Dendritic cell treated with granulocyte-macrophage colony-stimulating factor and Interleukin-4, amounts not matched to agents 40 ng/mL and 50 ng/mL, for 4 days (primary cell): ENCODE measurements around the gene ADARB1.

Source experiments
- H3K27ac Mint-ChIP-seq: one replicate; pipeline ENCODE4 v1.8.0; 2022; ENCODE audit warnings: mild to moderate bottlenecking, mixed read lengths
- H3K27me3 Mint-ChIP-seq: one replicate; pipeline ENCODE4 v1.8.0; 2022; ENCODE audit warnings: mild to moderate bottlenecking, mixed read lengths
- H3K36me3 Mint-ChIP-seq: one replicate; pipeline ENCODE4 v1.8.0; 2022; ENCODE audit warnings: low read depth, mixed read lengths
- H3K4me1 Mint-ChIP-seq: one replicate; pipeline ENCODE4 v1.8.0; 2022; ENCODE audit warnings: low read depth, mixed read lengths
- H3K4me3 Mint-ChIP-seq: one replicate; pipeline ENCODE4 v1.8.0; 2022; ENCODE audit warnings: mild to moderate bottlenecking, moderate library complexity, mixed read lengths
- H3K9me3 Mint-ChIP-seq: one replicate; pipeline ENCODE4 v1.8.0; 2022; ENCODE audit warnings: mixed read lengths
- intact Hi-C: fragments of 100-400 bp; cut with micrococcal nuclease; formaldehyde crosslinking; loops from one replicate; pipeline ENCODE4 v1.15.0; 2022

ADARB1 gene

DNA sequence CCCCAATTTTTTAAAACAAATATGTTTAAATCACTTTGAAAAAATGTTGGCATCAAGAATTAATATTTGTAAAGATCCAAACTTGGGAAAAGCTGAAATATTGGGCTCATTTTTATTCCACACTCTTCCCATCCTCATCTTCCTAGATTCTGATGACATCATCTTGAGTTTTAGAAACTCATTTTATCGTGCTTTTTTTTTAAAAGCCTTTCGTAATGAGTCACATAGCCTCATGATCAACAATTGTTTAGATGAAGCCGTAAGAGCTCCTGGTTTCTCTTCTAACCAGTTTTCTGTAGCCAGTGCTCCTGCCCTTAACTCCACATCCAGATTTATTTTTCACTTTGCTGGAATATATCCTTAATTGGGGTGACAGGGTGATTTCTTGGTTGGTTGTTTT lies 134.7 kb downstream of the ADARB1 start:
- H3K27ac Mint-ChIP-seq: peak overlapping the region; percentile 77
- H3K4me1 Mint-ChIP-seq: peaks cover 34% of the 10 kb centered on the region
- H3K4me3 Mint-ChIP-seq: no peak overlapping the region
- H3K36me3 Mint-ChIP-seq: no peaks in the 10 kb centered on the region
- peaks cover 53% of the 10 kb centered on the region for H3K27me3 Mint-ChIP-seq
- no peaks in the 10 kb centered on the region for H3K9me3 Mint-ChIP-seq
- intact Hi-C loops: no loop called here

DNA sequence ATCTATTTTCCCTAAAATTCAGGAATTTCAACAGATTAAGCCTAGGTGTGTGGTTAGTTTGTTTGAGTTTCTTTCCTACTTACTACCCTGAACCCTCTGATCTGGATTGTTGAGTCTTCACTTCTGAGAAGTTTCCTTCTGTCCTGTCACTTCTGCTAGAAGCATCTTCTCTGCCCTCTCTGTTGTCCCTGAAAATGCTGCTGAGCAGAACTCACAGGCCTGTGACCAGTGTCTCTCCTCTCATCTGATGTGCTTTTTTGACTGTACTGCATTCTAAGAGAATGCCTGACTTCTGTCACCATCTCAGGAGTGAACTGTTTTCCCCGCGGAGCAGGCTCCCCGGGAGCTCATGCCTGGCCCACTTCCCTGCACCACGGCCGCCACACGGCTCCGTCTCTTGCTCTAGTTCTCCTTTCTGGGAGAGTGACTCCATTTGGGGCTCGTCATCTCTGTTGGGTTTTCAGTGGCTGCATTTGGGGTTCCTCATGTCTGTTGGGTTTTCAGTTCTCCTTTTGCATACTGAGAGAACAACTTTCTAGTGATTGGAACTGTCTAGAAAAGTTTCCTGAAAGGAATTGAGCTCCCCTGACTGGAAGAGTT lies 135.4 kb downstream of the ADARB1 start:
- Mint-ChIP-seq H3K36me3 (no peaks in the 10 kb centered on the region), H3K27me3 (peaks cover 53% of the 10 kb centered on the region)

DNA sequence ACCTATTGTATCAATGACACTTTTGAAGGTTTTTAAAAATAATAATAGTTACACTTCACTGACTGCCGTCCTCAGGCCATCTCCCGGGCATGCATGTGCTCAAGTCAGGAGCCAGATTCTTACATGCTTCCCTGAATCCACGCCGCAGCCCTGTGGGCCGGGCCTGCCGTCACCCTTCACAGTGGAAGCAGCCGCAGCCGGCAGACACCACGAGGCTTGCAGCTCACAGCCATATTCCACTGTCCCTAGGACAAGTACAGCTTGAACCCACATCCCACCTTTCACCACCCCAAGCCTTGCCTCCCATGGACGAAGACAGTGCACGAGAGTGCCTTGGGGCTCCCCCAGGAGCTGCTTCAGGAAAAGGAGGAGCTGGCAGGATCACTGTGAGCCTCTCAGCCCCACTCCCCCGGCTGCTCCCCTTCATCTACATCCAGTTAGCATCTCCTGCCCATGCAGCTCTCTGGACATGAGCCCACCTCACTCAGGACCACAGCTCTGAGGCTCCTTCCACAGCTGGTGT lies 136.1 kb downstream of the ADARB1 start:
- no peaks in the 10 kb centered on the region for H3K9me3 Mint-ChIP-seq
- H3K27ac Mint-ChIP-seq: peak overlapping the region; percentile 77
- H3K4me3 Mint-ChIP-seq: no peak overlapping the region
- intact Hi-C loops: loop anchor here (10.0 kb wide), 1 partner anchor 56 kb away; no protein-coding TSS in a partner anchor
- no peaks in the 10 kb centered on the region for H3K36me3 Mint-ChIP-seq
- peaks cover 50% of the 10 kb centered on the region for H3K27me3 Mint-ChIP-seq
- H3K4me1 Mint-ChIP-seq: peaks cover 34% of the 10 kb centered on the region

More for the DNA sequence above, 135.4 kb downstream of the ADARB1 start:
- Mint-ChIP-seq H3K4me3 (peak overlapping the region; percentile 52), H3K4me1 (peaks cover 34% of the 10 kb centered on the region), H3K27ac (peak overlapping the region; percentile 77), H3K9me3 (no peaks in the 10 kb centered on the region)
- intact Hi-C loops: loop anchor here (10.0 kb wide), 1 partner anchor 55 kb away; no protein-coding TSS in a partner anchor

DNA sequence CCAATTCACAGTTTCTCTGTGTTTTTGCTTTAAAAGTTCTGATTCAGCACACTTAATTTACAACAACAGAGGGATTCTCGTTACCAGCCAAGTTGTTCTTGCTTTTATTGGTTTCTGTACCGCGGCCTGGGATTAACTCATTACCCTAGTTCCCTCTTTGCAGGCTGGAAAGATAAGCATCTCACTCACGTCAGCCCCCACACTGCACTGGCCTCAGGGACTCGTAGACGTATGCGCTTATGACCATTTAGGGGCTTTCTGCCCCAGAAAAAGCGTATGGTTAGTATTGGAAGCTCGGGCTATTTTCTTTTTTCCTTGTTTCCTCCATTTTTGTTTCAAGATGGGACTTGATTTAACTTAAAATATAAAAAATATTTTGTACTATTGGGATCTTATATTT lies 137.3 kb downstream of the ADARB1 start:
- peaks cover 34% of the 10 kb centered on the region for H3K4me1 Mint-ChIP-seq
- H3K9me3 Mint-ChIP-seq: no peaks in the 10 kb centered on the region
- H3K27me3 Mint-ChIP-seq: peaks cover 49% of the 10 kb centered on the region
- no peak overlapping the region for H3K27ac Mint-ChIP-seq
- intact Hi-C loops: loop anchor here (10.0 kb wide), 1 partner anchor 57 kb away; no protein-coding TSS in a partner anchor
- no peak overlapping the region for H3K4me3 Mint-ChIP-seq
- no peaks in the 10 kb centered on the region for H3K36me3 Mint-ChIP-seq

DNA sequence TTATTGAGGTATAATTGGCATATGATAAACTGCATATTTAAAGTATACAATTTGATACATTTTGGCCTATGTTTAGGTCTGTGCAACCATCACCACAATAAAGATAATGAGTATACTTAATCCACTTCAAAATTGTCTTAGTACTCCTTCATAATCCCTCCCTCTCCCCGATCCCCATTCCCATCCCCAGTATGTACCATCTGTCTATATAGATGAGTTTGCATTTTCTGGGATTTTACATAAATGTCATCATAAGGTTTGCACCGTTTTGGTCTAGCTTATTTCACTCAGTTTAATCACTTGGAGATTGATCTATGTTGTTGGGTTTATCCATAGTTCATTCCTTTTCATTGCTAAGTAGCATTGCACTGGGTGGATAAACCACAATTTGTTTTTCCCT lies 139.0 kb downstream of the ADARB1 start:
- no peak overlapping the region for H3K27ac Mint-ChIP-seq
- no peaks in the 10 kb centered on the region for H3K36me3 Mint-ChIP-seq
- no peak overlapping the region for H3K4me3 Mint-ChIP-seq
- peaks cover 12% of the 10 kb centered on the region for H3K9me3 Mint-ChIP-seq
- H3K27me3 Mint-ChIP-seq: peaks cover 40% of the 10 kb centered on the region
- intact Hi-C loops: loop anchor here (10.0 kb wide), 1 partner anchor 59 kb away; no protein-coding TSS in a partner anchor
- peaks cover 28% of the 10 kb centered on the region for H3K4me1 Mint-ChIP-seq

DNA sequence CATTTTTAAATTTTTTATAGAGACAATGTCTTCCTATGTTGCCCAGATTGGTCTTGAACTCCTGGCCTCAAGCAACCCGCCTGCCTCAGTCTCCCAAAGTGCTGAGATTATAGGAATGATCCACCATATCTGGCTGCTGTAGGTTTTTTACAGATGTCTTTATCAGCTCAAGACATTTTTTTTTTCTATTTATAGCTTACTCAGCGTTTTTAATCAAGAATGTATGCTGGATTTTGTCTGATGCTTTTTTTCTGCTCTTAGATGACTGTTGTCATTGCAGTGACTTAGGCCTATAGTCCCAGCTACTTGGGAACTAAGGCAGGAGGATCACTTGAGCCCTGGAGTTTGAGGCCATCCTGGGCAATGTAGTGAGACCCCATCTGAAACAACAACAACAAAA lies 140.8 kb downstream of the ADARB1 start:
- Mint-ChIP-seq H3K9me3 (peaks cover 12% of the 10 kb centered on the region), H3K27ac (no peak overlapping the region), H3K4me3 (no peak overlapping the region), H3K4me1 (peaks cover 10% of the 10 kb centered on the region), H3K27me3 (peaks cover 32% of the 10 kb centered on the region), H3K36me3 (no peaks in the 10 kb centered on the region)
- intact Hi-C loops: loop anchor here (10.0 kb wide), 1 partner anchor 60 kb away; no protein-coding TSS in a partner anchor

DNA sequence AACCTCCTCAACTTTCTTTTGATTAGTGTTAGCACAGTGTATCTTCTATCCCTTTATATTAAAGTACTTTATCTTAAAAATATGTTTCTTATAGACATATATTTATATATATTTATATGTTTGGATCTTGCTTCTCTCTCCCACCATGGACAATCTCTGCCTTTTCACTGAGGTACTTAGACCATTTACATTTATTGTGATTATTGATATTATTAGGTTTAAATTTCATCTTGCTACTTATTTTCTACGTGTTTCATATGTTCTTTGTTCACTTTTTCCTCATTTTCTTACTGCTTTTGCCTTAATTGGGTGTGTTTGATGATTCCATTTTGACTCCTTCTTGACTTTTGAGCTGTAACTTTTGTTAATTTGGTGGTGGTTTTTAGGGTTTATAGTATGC lies 142.6 kb downstream of the ADARB1 start:
- H3K27ac Mint-ChIP-seq: no peak overlapping the region
- H3K27me3 Mint-ChIP-seq: peaks cover 28% of the 10 kb centered on the region
- intact Hi-C loops: loop anchor here (10.0 kb wide), 1 partner anchor 62 kb away; no protein-coding TSS in a partner anchor
- no peak overlapping the region for H3K4me3 Mint-ChIP-seq
- peaks cover 12% of the 10 kb centered on the region for H3K9me3 Mint-ChIP-seq
- no peaks in the 10 kb centered on the region for H3K4me1 Mint-ChIP-seq
- H3K36me3 Mint-ChIP-seq: no peaks in the 10 kb centered on the region

DNA sequence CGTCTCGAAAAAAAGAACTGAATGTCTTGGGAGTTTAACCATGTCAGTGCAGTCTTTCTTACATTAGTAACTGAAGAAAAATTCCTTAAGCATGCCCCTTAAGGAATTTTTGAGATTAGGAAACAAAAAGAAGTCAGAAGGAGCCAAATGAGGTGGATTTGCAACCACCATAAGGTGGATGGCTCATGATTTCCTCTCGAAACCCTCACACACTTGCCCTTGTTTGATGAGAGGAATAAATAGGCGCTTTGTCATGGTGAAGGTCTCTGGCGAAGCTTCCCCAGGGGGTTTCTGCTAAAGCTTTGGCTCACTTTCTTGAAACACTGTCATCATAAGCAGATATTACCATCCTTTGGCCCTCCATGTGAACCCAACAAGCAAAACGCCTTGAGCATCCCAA lies 145.1 kb downstream of the ADARB1 start:
- intact Hi-C loops: loop anchor here (10.0 kb wide), 1 partner anchor 65 kb away; no protein-coding TSS in a partner anchor
- Mint-ChIP-seq H3K27me3 (peaks cover 20% of the 10 kb centered on the region), H3K27ac (no peak overlapping the region), H3K9me3 (peaks cover 12% of the 10 kb centered on the region), H3K36me3 (no peaks in the 10 kb centered on the region), H3K4me3 (no peak overlapping the region), H3K4me1 (no peaks in the 10 kb centered on the region)

DNA sequence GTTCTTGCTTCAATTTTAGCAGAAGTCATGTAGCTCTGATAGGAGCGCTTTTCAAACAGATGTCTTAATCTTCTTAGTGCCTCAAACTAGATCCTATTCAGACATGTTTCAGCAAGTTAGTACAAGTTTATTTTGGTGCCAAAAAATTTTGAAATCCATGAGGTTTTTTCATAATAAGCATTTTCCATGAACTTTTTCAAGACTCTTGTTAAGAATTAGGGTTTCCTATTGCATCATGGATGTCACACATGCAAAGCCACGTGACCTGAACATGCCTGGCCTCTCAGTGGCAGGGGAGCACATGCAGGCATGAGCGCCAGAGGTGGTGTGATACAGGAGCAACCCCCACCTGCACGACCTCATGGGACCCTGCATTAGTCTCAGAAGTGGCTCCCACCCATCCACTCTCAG lies 145.7 kb downstream of the ADARB1 start:
- intact Hi-C loops: no loop called here
- H3K27me3 Mint-ChIP-seq: peaks cover 20% of the 10 kb centered on the region
- no peak overlapping the region for H3K27ac Mint-ChIP-seq
- H3K4me3 Mint-ChIP-seq: no peak overlapping the region
- H3K4me1 Mint-ChIP-seq: no peaks in the 10 kb centered on the region
- peaks cover 12% of the 10 kb centered on the region for H3K9me3 Mint-ChIP-seq
- no peaks in the 10 kb centered on the region for H3K36me3 Mint-ChIP-seq

DNA sequence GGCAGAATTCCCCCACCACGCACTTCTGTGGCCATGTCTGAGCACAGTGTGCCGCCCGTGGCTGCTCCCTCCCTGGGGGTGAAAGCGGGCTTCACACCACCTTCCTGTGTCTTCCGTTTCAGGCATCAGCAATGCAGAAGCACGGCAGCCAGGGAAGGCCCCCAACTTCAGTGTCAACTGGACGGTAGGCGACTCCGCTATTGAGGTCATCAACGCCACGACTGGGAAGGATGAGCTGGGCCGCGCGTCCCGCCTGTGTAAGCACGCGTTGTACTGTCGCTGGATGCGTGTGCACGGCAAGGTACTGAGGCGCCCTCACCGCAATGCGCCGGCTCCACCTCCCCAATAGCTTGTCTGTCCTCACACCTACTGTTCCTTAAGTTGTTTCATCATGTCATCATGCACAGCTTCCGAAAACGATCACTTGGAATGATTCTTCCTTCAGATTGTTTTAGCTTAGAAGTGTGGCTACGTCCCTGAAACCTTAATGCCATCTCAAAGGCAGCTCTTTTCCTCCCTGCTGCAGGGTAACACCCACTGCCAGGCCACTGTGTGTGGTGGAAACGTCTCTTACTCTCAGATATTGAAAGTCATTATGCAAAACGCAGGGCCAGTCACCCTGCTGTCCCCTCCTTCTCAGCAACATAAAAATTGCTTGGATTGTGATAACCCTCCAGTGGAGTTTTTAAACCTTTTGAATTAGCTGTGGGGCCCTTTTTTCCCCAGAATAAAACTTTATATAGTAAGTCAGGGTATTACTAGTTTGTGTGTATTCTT lies 146.5 kb downstream of the ADARB1 start:
- intact Hi-C loops: no loop called here
- no peak overlapping the region for H3K4me3 Mint-ChIP-seq
- no peaks in the 10 kb centered on the region for H3K36me3 Mint-ChIP-seq
- H3K4me1 Mint-ChIP-seq: no peaks in the 10 kb centered on the region
- no peak overlapping the region for H3K27ac Mint-ChIP-seq
- H3K27me3 Mint-ChIP-seq: peaks cover 23% of the 10 kb centered on the region
- H3K9me3 Mint-ChIP-seq: peaks cover 12% of the 10 kb centered on the region

DNA sequence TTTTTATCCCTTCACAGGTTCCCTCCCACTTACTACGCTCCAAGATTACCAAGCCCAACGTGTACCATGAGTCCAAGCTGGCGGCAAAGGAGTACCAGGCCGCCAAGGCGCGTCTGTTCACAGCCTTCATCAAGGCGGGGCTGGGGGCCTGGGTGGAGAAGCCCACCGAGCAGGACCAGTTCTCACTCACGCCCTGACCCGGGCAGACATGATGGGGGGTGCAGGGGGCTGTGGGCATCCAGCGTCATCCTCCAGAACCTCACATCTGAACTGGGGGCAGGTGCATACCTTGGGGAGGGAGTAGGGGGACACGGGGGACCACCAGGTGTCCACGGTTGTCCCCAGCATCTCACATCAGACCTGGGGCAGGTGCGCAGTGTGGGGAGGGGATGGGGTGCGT lies 147.6 kb downstream of the ADARB1 start:
- H3K36me3 Mint-ChIP-seq: no peaks in the 10 kb centered on the region

DNA sequence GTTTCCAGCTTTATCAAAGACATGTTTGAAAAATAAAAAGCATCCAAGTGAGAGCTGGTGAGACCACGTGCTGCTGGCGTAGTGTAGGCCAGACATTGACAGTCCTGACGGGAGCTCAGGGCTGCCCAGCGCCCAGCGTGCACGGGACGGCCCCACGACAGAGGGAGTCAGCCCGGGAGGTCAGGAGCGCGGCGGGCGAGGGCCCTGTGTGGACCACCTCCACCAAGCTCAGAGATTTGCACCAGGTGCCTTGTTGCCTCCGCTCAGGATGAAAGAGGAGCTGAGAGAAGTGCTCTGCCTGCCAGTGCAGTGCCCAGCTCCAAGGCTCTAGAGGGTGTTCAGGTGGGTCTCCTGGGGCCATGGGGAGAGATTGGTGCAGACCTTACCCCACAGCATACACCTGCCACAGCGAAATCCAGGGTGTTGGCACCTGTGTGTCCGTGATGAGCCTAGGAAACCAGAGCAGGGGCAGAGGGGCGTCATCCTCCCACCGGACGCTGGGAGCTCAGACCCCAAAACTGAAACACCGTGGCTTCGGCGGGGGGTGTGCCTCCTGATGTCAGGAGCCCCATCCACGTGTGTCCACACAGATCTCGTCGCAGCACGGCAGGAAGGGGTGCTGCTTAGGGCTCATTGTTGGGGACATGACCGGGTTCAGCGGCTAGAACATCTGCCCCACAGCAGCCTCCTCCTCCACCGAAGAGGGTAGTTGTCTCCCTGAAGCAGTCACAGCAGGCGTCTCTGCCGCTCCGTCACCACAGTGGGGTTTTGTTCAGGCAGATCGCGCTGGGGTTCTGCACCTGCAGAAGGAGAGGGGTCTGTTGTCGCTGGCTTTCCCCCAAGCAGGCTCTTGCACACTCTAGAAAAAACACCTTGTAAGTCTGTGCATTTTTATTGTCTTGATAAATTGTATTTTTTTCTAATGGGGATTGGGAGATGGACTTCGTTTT lies 149.1 kb downstream of the ADARB1 start:
- Mint-ChIP-seq H3K36me3 (no peaks in the 10 kb centered on the region), H3K4me3 (no peak overlapping the region), H3K4me1 (no peaks in the 10 kb centered on the region), H3K9me3 (no peaks in the 10 kb centered on the region), H3K27me3 (peaks cover 27% of the 10 kb centered on the region), H3K27ac (no peak overlapping the region)
- intact Hi-C loops: no loop called here

More for the DNA sequence above, 147.6 kb downstream of the ADARB1 start:
- no peak overlapping the region for H3K27ac Mint-ChIP-seq
- intact Hi-C loops: no loop called here
- no peaks in the 10 kb centered on the region for H3K4me1 Mint-ChIP-seq
- peaks cover 8% of the 10 kb centered on the region for H3K9me3 Mint-ChIP-seq
- no peak overlapping the region for H3K4me3 Mint-ChIP-seq
- peaks cover 29% of the 10 kb centered on the region for H3K27me3 Mint-ChIP-seq

DNA sequence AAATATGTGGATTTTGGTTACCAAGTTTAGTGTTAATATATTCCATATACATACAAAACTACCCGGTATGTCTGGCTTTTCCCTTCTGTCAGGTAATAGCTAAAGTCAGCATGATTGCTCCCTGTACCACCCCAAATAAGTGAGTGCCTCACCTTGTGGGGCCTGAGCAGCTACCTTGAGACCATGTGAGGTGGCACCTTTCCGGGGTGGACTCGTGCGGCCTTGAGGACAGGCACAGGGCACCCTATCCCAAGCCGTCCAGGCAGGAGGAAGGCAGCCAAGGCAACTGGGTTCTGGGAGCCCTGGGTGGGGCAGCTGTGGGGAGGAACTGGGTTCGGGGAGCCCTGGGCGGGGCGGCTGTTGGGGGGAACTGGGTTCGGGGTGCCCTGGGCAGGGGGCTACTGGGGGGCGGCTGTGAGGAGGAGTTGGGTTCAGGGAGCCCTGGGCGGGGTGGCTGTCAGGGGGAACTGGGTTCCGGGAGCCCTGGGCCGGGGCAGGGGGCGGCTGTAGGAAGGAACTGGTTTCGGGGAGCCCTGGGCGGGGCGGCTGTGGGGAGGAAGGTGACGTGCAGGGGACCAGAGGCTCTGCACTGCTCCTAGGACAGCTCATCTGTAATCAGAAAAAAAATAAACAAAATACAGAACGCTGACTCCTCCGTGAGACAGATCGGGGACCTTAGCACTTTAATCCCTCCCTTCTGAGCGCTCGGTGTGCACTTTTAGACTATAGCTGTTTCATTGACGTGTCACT lies 150.0 kb downstream of the ADARB1 start:
- no peaks in the 10 kb centered on the region for H3K4me1 Mint-ChIP-seq
- intact Hi-C loops: no loop called here
- H3K27ac Mint-ChIP-seq: no peak overlapping the region
- peaks cover 29% of the 10 kb centered on the region for H3K27me3 Mint-ChIP-seq
- H3K9me3 Mint-ChIP-seq: no peaks in the 10 kb centered on the region
- no peaks in the 10 kb centered on the region for H3K36me3 Mint-ChIP-seq
- H3K4me3 Mint-ChIP-seq: no peak overlapping the region
